ENCODE measurements around the gene SLC9A9.

SLC9A9 gene

DNA sequence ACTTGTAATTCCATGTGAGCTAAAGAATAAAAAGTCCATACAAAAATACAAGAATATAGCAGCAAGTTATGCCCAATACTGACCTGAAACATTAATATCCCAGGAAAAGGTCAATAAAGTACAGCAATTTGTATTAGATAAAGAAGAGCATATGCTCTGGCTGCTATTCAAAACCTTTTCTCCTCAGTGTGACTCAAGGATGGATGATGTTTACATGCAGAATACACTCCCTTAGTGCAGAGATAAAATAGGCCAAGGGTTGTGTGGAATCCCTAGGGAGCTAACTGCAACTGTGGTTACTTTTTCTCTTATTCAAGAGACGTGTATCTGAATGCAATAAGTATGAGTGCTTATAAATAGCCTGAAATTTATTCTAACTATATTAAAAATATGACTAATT lies 78.7 kb downstream of the SLC9A9 start:
- H3K9me3 Mint-ChIP-seq, result no peaks in the 10 kb centered on the region
- H3K4me3 Mint-ChIP-seq, result no peak overlapping the region
- no peak overlapping the region for H3K27ac Mint-ChIP-seq
- no peaks in the 10 kb centered on the region for H3K36me3 Mint-ChIP-seq (ENCODE audit: low read depth)
- H3K27me3 Mint-ChIP-seq (ENCODE audit: low read depth, poor library complexity), result peaks cover 12% of the 10 kb centered on the region
- TF ChIP-seq, protein P1, sequence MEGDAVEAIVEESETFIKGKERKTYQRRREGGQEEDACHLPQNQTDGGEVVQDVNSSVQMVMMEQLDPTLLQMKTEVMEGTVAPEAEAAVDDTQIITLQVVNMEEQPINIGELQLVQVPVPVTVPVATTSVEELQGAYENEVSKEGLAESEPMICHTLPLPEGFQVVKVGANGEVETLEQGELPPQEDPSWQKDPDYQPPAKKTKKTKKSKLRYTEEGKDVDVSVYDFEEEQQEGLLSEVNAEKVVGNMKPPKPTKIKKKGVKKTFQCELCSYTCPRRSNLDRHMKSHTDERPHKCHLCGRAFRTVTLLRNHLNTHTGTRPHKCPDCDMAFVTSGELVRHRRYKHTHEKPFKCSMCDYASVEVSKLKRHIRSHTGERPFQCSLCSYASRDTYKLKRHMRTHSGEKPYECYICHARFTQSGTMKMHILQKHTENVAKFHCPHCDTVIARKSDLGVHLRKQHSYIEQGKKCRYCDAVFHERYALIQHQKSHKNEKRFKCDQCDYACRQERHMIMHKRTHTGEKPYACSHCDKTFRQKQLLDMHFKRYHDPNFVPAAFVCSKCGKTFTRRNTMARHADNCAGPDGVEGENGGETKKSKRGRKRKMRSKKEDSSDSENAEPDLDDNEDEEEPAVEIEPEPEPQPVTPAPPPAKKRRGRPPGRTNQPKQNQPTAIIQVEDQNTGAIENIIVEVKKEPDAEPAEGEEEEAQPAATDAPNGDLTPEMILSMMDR (IDR thresholded peaks at IDR 0.05), result no peak
- DNase-seq, result no peak
- no peaks in the 10 kb centered on the region for H3K4me1 Mint-ChIP-seq

DNA sequence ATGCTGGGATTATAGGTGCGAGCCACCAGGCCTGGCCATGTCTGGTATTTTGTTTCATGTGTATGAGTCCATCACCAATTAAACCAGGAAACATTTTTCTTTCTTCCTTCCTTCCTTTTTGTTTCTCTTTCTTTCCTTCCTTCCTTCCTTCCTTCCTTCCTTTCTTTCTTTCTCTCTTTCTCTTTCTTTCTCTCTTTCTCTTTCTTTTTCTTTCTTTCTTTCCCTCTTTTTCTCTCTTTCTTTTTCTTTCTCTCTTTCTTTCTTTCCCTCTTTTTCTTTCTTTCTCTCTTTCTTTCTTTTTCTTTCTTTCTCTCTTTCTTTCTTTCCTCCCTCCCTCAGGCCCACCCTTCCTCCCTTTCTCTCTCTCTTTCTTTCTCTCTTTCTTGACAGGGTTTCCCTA lies 83.4 kb downstream of the SLC9A9 start:
- Mint-ChIP-seq H3K9me3 (peaks cover 16% of the 10 kb centered on the region), H3K36me3 (ENCODE audit: low read depth) (no peaks in the 10 kb centered on the region), H3K4me1 (no peaks in the 10 kb centered on the region), H3K4me3 (no peak overlapping the region), H3K27me3 (ENCODE audit: low read depth, poor library complexity) (peaks cover 4% of the 10 kb centered on the region), H3K27ac (no peak overlapping the region)
- no peak for DNase-seq
- TF ChIP-seq, protein P1 (IDR thresholded peaks at IDR 0.05), result no peak

DNA sequence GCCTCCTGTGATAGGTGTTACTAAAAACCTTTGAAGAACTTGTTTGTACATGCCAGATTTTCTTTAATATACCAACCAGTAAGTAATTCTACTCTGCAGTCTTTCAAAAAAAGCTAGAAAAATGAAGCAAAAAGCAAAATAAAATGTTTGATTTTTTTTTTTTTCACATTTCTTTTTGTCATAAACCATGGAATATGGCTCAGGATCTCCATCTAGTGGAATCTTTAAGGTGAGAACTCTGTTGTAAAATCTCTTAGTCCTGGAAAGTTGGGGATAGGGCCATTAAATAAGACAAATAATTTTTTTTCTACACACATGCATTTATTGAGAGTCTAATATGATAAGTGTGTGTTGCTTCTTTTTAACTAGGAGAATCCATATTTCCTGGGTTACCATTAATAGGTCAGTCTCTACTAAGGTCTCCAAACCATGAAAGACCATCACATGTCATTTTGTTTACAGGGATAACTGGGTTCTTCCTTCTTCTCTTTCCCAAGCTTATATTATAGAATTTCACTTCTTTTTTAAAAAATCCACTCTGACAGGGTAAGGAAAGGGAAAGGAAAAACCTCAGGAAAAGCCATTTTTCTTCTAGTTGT lies 84.6 kb downstream of the SLC9A9 start:
- Mint-ChIP-seq H3K27me3 (ENCODE audit: low read depth, poor library complexity) (peaks cover 4% of the 10 kb centered on the region), H3K9me3 (peaks cover 16% of the 10 kb centered on the region), H3K36me3 (ENCODE audit: low read depth) (no peaks in the 10 kb centered on the region), H3K27ac (no peak overlapping the region), H3K4me1 (no peaks in the 10 kb centered on the region), H3K4me3 (no peak overlapping the region)
- no peak for DNase-seq
- TF ChIP-seq, protein P1 (IDR thresholded peaks at IDR 0.05), result peak; percentile 49

DNA sequence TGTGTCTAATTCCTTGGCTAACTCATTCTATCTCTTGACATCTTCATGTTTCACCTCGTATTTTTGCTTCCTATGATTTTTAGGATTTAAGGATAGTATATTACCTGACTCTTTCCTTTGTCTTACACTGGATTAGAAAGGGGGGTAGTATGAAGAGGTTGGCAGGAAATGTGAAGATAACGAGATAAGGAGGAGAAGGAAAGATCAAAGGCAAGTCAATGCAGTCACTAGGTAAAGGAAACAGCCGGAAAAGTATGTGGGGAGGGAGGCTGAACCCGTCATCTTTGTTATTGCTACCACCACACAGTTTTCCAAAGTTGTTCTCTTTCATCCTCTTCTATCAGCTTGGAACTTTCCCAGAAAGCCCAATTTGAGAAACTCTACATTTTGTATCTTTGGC lies 90.6 kb downstream of the SLC9A9 start:
- TF ChIP-seq, protein P1 (IDR thresholded peaks at IDR 0.05), result no peak
- no peaks in the 10 kb centered on the region for H3K27me3 Mint-ChIP-seq (ENCODE audit: low read depth, poor library complexity)
- no peak for DNase-seq
- H3K9me3 Mint-ChIP-seq, result peaks cover 16% of the 10 kb centered on the region
- H3K4me3 Mint-ChIP-seq, result no peak overlapping the region
- H3K4me1 Mint-ChIP-seq, result peaks cover 33% of the 10 kb centered on the region
- no peaks in the 10 kb centered on the region for H3K36me3 Mint-ChIP-seq (ENCODE audit: low read depth)
- H3K27ac Mint-ChIP-seq, result peak overlapping the region; percentile 1

DNA sequence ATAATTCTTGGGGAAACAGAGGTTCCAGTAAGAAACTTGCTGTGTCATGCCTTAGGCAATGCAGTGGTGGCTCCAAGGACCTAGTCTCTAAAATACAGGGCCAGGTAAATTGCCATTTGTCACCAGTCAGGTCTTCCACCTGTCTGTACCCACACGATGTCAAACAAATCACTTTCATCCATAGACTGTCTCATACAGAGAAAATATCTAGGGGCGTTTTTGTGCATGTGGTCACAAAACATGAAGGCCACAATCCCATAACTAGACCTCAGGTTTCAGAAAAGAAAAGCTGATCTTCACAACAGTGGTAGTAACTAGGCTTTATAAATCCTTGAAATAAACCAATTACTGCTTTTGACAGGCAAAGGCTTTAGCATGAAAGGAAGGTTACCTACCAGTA lies 92.3 kb downstream of the SLC9A9 start:
- peaks cover 10% of the 10 kb centered on the region for H3K9me3 Mint-ChIP-seq
- H3K27me3 Mint-ChIP-seq (ENCODE audit: low read depth, poor library complexity), result no peaks in the 10 kb centered on the region
- H3K27ac Mint-ChIP-seq, result no peak overlapping the region
- no peak for DNase-seq
- H3K4me3 Mint-ChIP-seq, result no peak overlapping the region
- peaks cover 33% of the 10 kb centered on the region for H3K4me1 Mint-ChIP-seq
- no peaks in the 10 kb centered on the region for H3K36me3 Mint-ChIP-seq (ENCODE audit: low read depth)
- TF ChIP-seq, protein P1 (IDR thresholded peaks at IDR 0.05), result no peak

DNA sequence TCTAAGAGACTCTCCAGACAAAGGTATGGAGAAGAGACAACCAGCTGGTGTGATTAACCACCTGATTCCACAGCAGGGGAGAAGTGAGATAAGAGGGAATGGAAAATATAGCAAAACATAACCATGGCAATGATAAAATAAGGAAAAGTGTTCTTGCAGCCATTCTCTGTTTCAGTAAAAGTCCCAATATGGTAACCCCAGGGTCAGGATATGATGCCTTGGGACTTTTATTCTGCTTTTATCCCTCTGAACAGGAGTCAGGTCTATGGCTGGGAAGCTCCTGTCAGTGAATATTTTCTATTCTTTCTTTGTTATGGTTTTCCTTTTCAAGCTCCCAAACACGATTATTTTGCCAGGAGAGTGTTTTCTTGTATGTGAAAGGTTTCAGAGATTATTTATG lies 94.2 kb downstream of the SLC9A9 start:
- Mint-ChIP-seq H3K4me3 (no peak overlapping the region), H3K27ac (peak overlapping the region; percentile 85), H3K27me3 (ENCODE audit: low read depth, poor library complexity) (no peaks in the 10 kb centered on the region), H3K4me1 (peaks cover 33% of the 10 kb centered on the region), H3K36me3 (ENCODE audit: low read depth) (no peaks in the 10 kb centered on the region), H3K9me3 (no peaks in the 10 kb centered on the region)
- TF ChIP-seq, protein P1 (IDR thresholded peaks at IDR 0.05), result no peak
- no peak for DNase-seq

Data from nephron progenitor cell (in vitro differentiated cells).